Uterus (tissue), 4 donors: ENCODE data around the gene TRIL. TPM values are rescaled to one million over a fixed set of nuclear protein-coding genes. Genes with fewer than 3 reads are reported as not detected.

Experiments
- DNase-seq, 2 donors: peaks; one replicate each; pipeline ENCODE4 v3.0.0-alpha.2; 2019 to 2020
- H3K27ac ChIP-seq, 2 donors: fragments of 200-600 bp; sonication (generic); 1 replicate in 1 of 2; 2 replicates in 1 of 2; pipeline ENCODE4 v1.5.1; 2016 to 2018
- H3K27me3 ChIP-seq, 2 donors: fragments of 200-600 bp; sonication (generic); one replicate each; pipeline ENCODE4 v1.5.1; 2018 to 2019; ENCODE audit warnings: control low read depth in 1 of 2
- H3K36me3 ChIP-seq, 2 donors: fragments of 200-600 bp; sonication (generic); one replicate each; pipeline ENCODE4 v1.5.1; 2019; ENCODE audit warnings: control low read depth in 1 of 2
- H3K4me1 ChIP-seq, 2 donors: fragments of 200-600 bp; sonication (generic); one replicate each; pipeline ENCODE4 v1.5.1; 2018 to 2019; ENCODE audit warnings: control low read depth in 1 of 2
- H3K4me3 ChIP-seq, 2 donors: fragments of 200-600 bp; sonication (generic); 1 replicate in 1 of 2; 2 replicates in 1 of 2; pipeline ENCODE4 v1.5.1; 2018 to 2019; ENCODE audit warnings: mild to moderate bottlenecking in 1 of 2
- H3K9me3 ChIP-seq, 2 donors: fragments of 200-600 bp; sonication (generic); one replicate each; pipeline ENCODE4 v1.5.1; 2019; ENCODE audit warnings: control low read depth in 1 of 2
- CTCF ChIP-seq, 4 experiments: fragments of 200-600 bp in 2 of 4; fragments of 450-650 bp in 2 of 4; sonication (generic) in 2 of 4; IDR thresholded peaks; one replicate each; pipeline ENCODE4 v1.5.1; 2016 to 2019; ENCODE audit warnings: antibody characterized with exemption in 4 of 4, mild to moderate bottlenecking in 2 of 4, moderate library complexity in 1 of 4
- POLR2A ChIP-seq, 2 donors: fragments of 450-650 bp; IDR thresholded peaks; one replicate each; pipeline ENCODE4 v1.6.1; 2016; ENCODE audit warnings: antibody characterized with exemption in 2 of 2, mild to moderate bottlenecking in 1 of 2, moderate library complexity in 1 of 2
- intact Hi-C: fragments of 100-400 bp; cut with DNase I; formaldehyde crosslinking; loops from one replicate; pipeline ENCODE4 v1.15.1; 2023; ENCODE audit warnings: low total_unique reads
- total RNA-seq, 4 donors: library from RNA; depleted of rRNA in 3 of 4; stranded (reverse); fragments of >200 nt in 3 of 4; gene quantifications; one replicate each; pipeline versions ENCODE4 v1.1.0 to v1.2.4, GENCODE V29; 2014 to 2023
- donor health status: DM: yes; HTN: yes; CAD: no.

Gene TRIL
- total RNA-seq, 4 donors from 2014 or later: 6.2 to 23.5 (median 10.1) TPM

DNA sequence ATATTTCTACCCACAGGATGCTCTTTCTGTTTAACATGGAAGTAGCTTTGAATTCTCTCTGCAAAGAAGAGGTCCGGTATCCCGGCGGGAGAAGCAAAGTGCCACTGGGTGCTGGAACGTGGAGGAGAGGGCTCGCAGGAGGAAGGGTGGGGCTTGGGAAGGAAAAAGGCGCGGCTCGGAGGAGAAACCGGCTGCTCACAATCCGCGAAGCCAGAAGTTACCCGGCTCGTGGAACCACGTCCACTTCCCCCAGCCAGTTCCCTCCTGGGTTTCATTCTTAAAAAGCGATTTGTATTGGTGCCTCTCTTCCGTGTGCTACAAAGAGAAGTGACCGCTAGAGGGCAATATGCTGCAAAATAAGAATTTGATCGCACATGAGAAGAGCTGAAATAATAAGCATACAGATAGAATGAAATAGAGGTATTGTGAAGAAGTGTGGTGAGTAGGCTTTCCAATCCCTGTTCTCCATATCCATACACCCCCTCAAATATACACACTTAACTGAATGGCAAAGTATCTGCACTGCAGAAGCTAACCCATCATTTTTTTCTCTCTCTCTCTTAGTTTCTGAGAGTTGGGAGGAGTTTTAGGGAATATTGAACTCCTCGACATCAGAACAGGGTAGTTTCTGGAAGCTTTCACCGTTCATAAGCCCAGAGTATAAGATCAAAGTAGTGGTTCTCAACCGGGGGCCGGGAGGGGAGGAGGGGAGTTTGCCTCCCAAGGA is 31.1 kb downstream of the TRIL start:
- no peaks in the 10 kb centered on the region for H3K27me3 ChIP-seq
- H3K9me3 ChIP-seq: no peaks in the 10 kb centered on the region
- intact Hi-C loops: loop anchor here (2.0 kb wide), 1 partner anchor 482 kb away; no protein-coding TSS in a partner anchor
- TF ChIP-seq CTCF (IDR thresholded peaks at IDR 0.05) (peak; percentile 76 to 90 (median 86)), POLR2A (IDR thresholded peaks at IDR 0.05) (peak in 1 of 2 donors; percentile 27)
- H3K36me3 ChIP-seq: no peaks in the 10 kb centered on the region
- DNase-seq: peak; percentile 72 to 81
- peak overlapping the region; percentile 45 to 48 for H3K4me3 ChIP-seq
- peaks cover 0 to 5% of the 10 kb centered on the region in 2 donors for H3K4me1 ChIP-seq
- peak overlapping the region; percentile 66 for H3K27ac ChIP-seq

GRCh38 chr7:28922624-28923331 is 35.4 kb downstream of the TRIL start:
- H3K9me3 ChIP-seq: no peaks in the 10 kb centered on the region
- no peaks in the 10 kb centered on the region for H3K27me3 ChIP-seq
- H3K4me3 ChIP-seq: no peak overlapping the region
- DNase-seq: peak; percentile 58 to 73
- TF ChIP-seq POLR2A (IDR thresholded peaks at IDR 0.05): no peak
- TF ChIP-seq CTCF (IDR thresholded peaks at IDR 0.05): peak; percentile 77 to 88 (median 86)
- H3K4me1 ChIP-seq: peaks cover 0 to 10% of the 10 kb centered on the region in 2 donors
- H3K36me3 ChIP-seq: no peaks in the 10 kb centered on the region
- intact Hi-C loops: loop anchor here (2.0 kb wide), 1 partner anchor 182 kb away; no protein-coding TSS in a partner anchor
- H3K27ac ChIP-seq: no peak overlapping the region

- no peak overlapping the region for H3K27ac ChIP-seq
- intact Hi-C loops: loop anchor here (2.0 kb wide), 1 partner anchor 183 kb away; no protein-coding TSS in a partner anchor
- TF ChIP-seq CTCF (IDR thresholded peaks at IDR 0.05) (peak; percentile 78 to 85 (median 84)), POLR2A (IDR thresholded peaks at IDR 0.05) (no peak)
- no peaks in the 10 kb centered on the region for H3K9me3 ChIP-seq
- H3K4me1 ChIP-seq: peaks cover 0 to 10% of the 10 kb centered on the region in 2 donors
- no peak overlapping the region for H3K4me3 ChIP-seq
- no peaks in the 10 kb centered on the region for H3K36me3 ChIP-seq
- peak; percentile 22 to 48 for DNase-seq
- no peaks in the 10 kb centered on the region for H3K27me3 ChIP-seq
Observed at GRCh38 chr7:28921822-28922221, 36.3 kb downstream of the TRIL start.

GRCh38 chr7:28920424-28920823 is 37.7 kb downstream of the TRIL start:
- intact Hi-C loops: no loop called here
- Histone ChIP-seq H3K4me1 (peaks cover 0 to 10% of the 10 kb centered on the region in 2 donors), H3K9me3 (no peaks in the 10 kb centered on the region), H3K27me3 (no peaks in the 10 kb centered on the region), H3K36me3 (no peaks in the 10 kb centered on the region), H3K27ac (peak overlapping the region in 1 of 2 donors; percentile 32), H3K4me3 (no peak overlapping the region)
- no peak for TF ChIP-seq CTCF (IDR thresholded peaks at IDR 0.05)
- TF ChIP-seq POLR2A (IDR thresholded peaks at IDR 0.05): no peak
- no peak for DNase-seq

DNA sequence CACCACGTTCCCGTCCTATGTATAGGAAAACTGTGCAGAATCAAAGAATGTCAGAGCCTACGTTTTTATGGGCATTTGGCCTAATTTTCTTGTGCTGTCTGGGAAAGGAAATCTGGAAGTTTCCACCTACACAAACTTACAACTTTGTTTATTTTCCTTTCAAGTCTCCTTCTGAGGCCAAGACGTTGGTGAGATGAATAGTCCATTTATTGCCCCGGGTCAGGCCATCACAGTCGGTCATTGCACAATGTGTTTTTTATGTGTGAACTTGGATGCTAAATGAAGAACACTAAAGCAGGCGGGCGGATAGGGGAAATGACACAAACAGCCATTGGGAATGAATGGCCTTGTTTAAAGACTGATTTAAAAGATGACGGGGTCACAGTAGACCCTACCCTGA is 38.6 kb downstream of the TRIL start:
- H3K27ac ChIP-seq: peak overlapping the region in 1 of 2 donors; percentile 43
- intact Hi-C loops: no loop called here
- H3K4me3 ChIP-seq: no peak overlapping the region
- H3K36me3 ChIP-seq: no peaks in the 10 kb centered on the region
- peak in 1 of 2 donors; percentile 29 for DNase-seq
- H3K4me1 ChIP-seq: peaks cover 0 to 10% of the 10 kb centered on the region in 2 donors
- H3K9me3 ChIP-seq: no peaks in the 10 kb centered on the region
- TF ChIP-seq POLR2A (IDR thresholded peaks at IDR 0.05) (no peak), CTCF (IDR thresholded peaks at IDR 0.05) (no peak)
- H3K27me3 ChIP-seq: no peaks in the 10 kb centered on the region
